Endothelial cell (in vitro differentiated cells): Measurements from ENCODE around the gene TENM3. TPM values are rescaled to one million over a fixed set of nuclear protein-coding genes. Genes with fewer than 3 reads are reported as not detected.
A peak's percentile ranks its signal among the peaks of the same experiment; 100 is the strongest.
"Not testable (repeated sequence)": the region's sequence is repeated elsewhere in the genome, so short reads cannot be mapped to it uniquely, and the experiment has no call there.

ENCODE experiments used
- DNase-seq: peaks from one replicate; pipeline ENCODE4 v3.0.0; 2021; ENCODE audit warnings: low spot score
- H3K27ac Mint-ChIP-seq: one replicate; pipeline ENCODE4 v1.8.0; 2021; ENCODE audit warnings: mixed read lengths, inconsistent platforms; ENCODE audit not compliant: unreplicated experiment
- H3K27me3 Mint-ChIP-seq: one replicate; pipeline ENCODE4 v1.8.0; 2021; ENCODE audit warnings: mild to moderate bottlenecking, moderate library complexity, mixed read lengths, inconsistent platforms; ENCODE audit not compliant: unreplicated experiment
- H3K36me3 Mint-ChIP-seq: one replicate; pipeline ENCODE4 v1.8.0; 2021; ENCODE audit warnings: mild to moderate bottlenecking, low read depth, mixed read lengths, inconsistent platforms; ENCODE audit not compliant: unreplicated experiment
- H3K4me1 Mint-ChIP-seq: one replicate; pipeline ENCODE4 v1.8.0; 2021; ENCODE audit warnings: mild to moderate bottlenecking, mixed read lengths, inconsistent platforms; ENCODE audit not compliant: unreplicated experiment
- H3K4me3 Mint-ChIP-seq: one replicate; pipeline ENCODE4 v1.8.0; 2021; ENCODE audit warnings: mild to moderate bottlenecking, mixed read lengths, inconsistent platforms; ENCODE audit not compliant: unreplicated experiment
- H3K9me3 Mint-ChIP-seq: one replicate; pipeline ENCODE4 v1.8.0; 2021; ENCODE audit warnings: mixed read lengths, inconsistent platforms; ENCODE audit not compliant: unreplicated experiment
- total RNA-seq: library from RNA; stranded (reverse); fragmentation: NEBNext Ultra II Directional; extraction: Animal tissue kit (Norgen Biotek cat#: 25700); gene quantifications from one replicate; pipeline ENCODE4 v1.2.1, GENCODE V29; 2021; ENCODE audit not compliant: unreplicated experiment
- TF ChIP-seq, protein P1 (sequence below): fragments of 200-600 bp; sonication (generic); IDR thresholded peaks from one replicate; pipeline ENCODE4 v1.5.0; 2021; ENCODE audit warnings: antibody characterized with exemption; ENCODE audit not compliant: unreplicated experiment

The TENM3 gene
- total RNA-seq, 1 donor from 2014 or later = 29.7 TPM

DNA sequence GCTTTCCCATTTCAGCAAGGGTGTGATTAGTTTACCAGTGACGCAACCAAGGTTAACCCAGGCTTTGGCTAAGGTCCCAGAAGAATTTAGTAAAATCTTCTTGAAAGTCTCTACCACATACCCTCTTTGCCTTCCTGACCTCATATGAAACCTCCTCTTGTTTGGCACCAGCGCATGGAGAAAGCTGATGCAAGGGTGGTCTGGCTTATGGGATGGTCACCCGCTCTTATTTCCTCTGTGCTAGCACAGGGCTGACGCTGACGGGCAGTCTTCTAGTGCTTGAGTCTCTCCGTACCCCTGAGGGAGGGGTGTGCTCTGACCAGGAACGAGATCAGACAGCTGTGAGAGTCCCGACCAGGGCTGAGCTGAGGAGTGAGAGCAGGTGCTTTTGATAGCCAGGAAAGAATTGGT is 137.6 kb downstream of the TENM3 start:
- Mint-ChIP-seq H3K36me3 (no peaks in the 10 kb centered on the region), H3K27me3 (no peaks in the 10 kb centered on the region), H3K9me3 (no peaks in the 10 kb centered on the region), H3K4me1 (peaks cover 15% of the 10 kb centered on the region), H3K4me3 (no peak overlapping the region), H3K27ac (no peak overlapping the region)
- TF ChIP-seq, protein P1, sequence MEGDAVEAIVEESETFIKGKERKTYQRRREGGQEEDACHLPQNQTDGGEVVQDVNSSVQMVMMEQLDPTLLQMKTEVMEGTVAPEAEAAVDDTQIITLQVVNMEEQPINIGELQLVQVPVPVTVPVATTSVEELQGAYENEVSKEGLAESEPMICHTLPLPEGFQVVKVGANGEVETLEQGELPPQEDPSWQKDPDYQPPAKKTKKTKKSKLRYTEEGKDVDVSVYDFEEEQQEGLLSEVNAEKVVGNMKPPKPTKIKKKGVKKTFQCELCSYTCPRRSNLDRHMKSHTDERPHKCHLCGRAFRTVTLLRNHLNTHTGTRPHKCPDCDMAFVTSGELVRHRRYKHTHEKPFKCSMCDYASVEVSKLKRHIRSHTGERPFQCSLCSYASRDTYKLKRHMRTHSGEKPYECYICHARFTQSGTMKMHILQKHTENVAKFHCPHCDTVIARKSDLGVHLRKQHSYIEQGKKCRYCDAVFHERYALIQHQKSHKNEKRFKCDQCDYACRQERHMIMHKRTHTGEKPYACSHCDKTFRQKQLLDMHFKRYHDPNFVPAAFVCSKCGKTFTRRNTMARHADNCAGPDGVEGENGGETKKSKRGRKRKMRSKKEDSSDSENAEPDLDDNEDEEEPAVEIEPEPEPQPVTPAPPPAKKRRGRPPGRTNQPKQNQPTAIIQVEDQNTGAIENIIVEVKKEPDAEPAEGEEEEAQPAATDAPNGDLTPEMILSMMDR = no peak
- no peak for DNase-seq

DNA sequence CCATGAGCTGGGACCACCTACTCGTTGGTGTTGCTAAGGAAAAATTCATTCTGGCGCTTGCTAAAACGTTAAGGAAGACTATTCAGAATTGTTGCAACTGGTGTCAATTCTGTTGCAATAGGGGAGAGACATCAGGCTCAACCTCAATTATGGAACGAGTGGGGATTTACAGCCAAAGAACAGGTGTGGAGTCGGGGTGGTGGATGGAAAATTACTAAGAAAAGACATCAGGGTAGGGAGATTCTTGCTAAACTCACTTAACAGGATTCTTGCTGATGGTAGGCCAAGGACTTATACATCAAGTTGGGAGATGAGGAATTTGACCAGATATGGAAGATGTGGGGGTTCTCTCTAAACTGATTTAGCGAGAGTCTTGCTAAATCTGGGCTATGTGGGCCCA is 139.7 kb downstream of the TENM3 start:
- Mint-ChIP-seq H3K4me1 (peaks cover 15% of the 10 kb centered on the region), H3K4me3 (no peak overlapping the region), H3K36me3 (no peaks in the 10 kb centered on the region), H3K9me3 (no peaks in the 10 kb centered on the region), H3K27me3 (no peaks in the 10 kb centered on the region), H3K27ac (no peak overlapping the region)
- TF ChIP-seq, protein P1 = no peak
- no peak for DNase-seq

DNA sequence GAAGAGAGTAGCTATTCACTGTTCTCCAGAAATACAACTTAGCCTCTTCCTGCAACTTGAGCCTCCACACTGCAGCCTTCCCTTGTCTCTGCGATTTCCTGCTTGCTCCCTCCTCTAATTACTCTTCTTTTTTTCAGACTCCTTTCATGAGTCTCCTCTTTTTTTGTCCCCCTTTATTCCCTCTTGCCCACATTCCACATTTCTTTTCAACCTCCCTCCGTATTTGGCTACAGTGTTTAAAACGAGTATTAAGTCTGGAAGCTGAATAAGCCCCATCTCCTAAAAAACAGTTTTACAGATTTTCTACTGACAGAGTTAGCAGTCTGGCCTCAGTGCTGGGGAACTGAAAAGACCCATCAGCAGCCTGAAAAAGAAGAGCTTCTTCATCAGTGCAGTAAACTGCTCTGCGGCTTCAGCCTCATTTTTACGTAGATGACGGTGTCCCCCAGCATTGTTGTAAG is 141.5 kb downstream of the TENM3 start:
- TF ChIP-seq, protein P1 = no peak
- H3K4me3 Mint-ChIP-seq = no peak overlapping the region
- H3K4me1 Mint-ChIP-seq = peaks cover 15% of the 10 kb centered on the region
- no peaks in the 10 kb centered on the region for H3K9me3 Mint-ChIP-seq
- H3K27me3 Mint-ChIP-seq = no peaks in the 10 kb centered on the region
- no peaks in the 10 kb centered on the region for H3K36me3 Mint-ChIP-seq
- no peak for DNase-seq
- peak overlapping the region; percentile 38 for H3K27ac Mint-ChIP-seq

DNA sequence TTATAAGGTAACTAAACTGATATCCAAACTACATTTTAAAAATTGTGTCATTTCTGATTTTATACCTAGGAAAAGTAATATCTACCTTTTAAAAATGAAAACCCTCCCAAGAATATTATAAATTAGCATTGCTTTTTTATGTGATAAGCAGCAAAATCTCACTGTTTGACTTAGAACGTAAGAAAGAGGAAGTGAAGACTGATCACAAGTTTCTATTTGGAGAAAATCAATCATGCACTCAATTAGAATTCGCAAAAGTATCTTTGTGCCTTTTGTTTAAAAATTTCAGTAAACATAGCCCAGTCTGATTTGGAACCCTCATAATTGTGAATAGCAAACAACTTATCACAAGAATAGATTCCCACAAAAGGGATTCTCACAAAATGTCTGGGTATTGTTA is 142.7 kb downstream of the TENM3 start:
- TF ChIP-seq, protein P1 = no peak
- DNase-seq = no peak
- H3K36me3 Mint-ChIP-seq = no peaks in the 10 kb centered on the region
- no peak overlapping the region for H3K4me3 Mint-ChIP-seq
- no peaks in the 10 kb centered on the region for H3K9me3 Mint-ChIP-seq
- H3K27me3 Mint-ChIP-seq = peaks cover 6% of the 10 kb centered on the region
- H3K4me1 Mint-ChIP-seq = peaks cover 15% of the 10 kb centered on the region
- no peak overlapping the region for H3K27ac Mint-ChIP-seq

DNA sequence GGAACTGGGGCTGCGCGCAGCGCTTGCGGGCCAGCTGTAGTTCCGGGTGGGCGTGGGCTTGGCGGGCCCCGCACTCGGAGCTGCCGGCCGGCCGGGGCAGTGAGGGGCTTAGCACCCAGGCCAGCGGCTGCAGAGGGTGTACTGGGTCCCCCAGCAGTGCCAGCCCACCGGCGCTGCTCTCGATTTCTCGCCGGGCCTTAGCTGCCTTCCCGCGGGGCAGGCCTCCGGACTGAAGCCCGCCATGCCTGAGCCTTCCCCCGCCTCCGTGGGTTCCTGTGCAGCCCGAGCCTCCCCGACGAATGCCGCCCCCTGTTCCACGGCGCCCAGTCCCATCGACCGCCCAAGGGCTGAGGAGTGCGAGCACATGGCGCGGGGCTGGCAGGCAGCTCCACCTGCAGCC is 143.4 kb downstream of the TENM3 start:
- H3K4me1 Mint-ChIP-seq = peaks cover 15% of the 10 kb centered on the region
- not testable (repeated sequence) for H3K27ac Mint-ChIP-seq, H3K4me3 Mint-ChIP-seq, H3K36me3 Mint-ChIP-seq, H3K27me3 Mint-ChIP-seq, H3K9me3 Mint-ChIP-seq, DNase-seq
